ENCODE data around the gene NPRL2. TPM values are rescaled to one million over a fixed set of nuclear protein-coding genes. Genes with fewer than 3 reads are reported as not detected.
A peak's percentile ranks its signal among the peaks of the same experiment; 100 is the strongest.

NPRL2 gene
- total RNA-seq, 1 experiment from 2014 or later = 21.0 TPM

DNA sequence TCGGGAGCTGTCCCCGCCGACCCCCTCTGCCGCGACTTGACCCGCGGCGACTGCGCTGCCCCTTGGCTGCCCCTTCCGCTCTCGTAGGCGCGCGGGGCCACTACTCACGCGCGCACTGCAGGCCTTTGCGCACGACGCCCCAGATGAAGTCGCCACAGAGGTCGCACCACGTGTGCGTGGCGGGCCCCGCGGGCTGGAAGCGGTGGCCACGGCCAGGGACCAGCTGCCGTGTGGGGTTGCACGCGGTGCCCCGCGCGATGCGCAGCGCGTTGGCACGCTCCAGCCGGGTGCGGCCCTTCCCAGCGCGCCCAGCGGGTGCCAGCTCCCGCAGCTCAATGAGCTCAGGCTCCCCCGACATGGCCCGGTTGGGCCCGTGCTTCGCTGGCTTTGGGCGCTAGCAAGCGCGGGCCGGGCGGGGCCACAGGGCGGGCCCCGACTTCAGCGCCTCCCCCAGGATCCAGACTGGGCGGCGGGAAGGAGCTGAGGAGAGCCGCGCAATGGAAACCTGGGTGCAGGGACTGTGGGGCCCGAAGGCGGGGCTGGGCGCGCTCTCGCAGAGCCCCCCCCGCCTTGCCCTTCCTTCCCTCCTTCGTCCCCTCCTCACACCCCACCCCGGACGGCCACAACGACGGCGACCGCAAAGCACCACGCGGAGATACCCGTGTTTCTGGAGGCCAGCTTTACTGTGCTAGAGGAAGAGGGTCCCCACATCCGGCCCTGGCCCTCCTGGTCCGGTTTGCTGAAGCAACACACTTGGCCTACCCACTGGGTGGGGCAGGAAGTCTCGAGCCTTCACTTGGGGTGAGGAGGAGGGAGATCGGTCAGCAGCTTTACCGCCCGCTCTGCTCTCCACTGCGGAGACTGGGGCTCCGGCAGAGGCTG, 9.9 kb downstream of the NPRL2 start, which contains the start of gene RASSF1:
RASSF1 (minus strand) TSS at position 389 of the 882 bp plus-strand sequence; CDS start at position 358, 31 bp downstream.
- intact Hi-C loops (cut with micrococcal nuclease; ENCODE audit: unreplicated experiment) = no loop called here
- H3K4me3 Mint-ChIP-seq (ENCODE audit: low read depth, unreplicated experiment) = peak within 1 kb of the TSS; percentile 59
- no TSS peak for BruUV-seq (replicated peaks)
- DNase-seq = no peak
- peaks cover 31% of the 10 kb centered on the region for H3K27me3 Mint-ChIP-seq (ENCODE audit: unreplicated experiment)
- peaks cover 13% of the 10 kb centered on the region for H3K4me1 Mint-ChIP-seq (ENCODE audit: low read depth, unreplicated experiment)
- H3K27ac Mint-ChIP-seq (ENCODE audit: unreplicated experiment) = peak within 1 kb of the TSS; percentile 17
- peaks cover 31% of the 10 kb centered on the region for H3K36me3 Mint-ChIP-seq (ENCODE audit: insufficient read depth, unreplicated experiment)
- CTCF ChIA-PET = interaction anchor here (0.6 kb wide), 1 partner anchor 59 kb away, joined by 5 read pairs; no protein-coding TSS in a partner anchor
- no peaks in the 10 kb centered on the region for H3K9me3 Mint-ChIP-seq (ENCODE audit: low read depth, unreplicated experiment)
- no peak for TF ChIP-seq CTCF (IDR thresholded peaks at IDR 0.05; ENCODE audit: unreplicated experiment)

DNA sequence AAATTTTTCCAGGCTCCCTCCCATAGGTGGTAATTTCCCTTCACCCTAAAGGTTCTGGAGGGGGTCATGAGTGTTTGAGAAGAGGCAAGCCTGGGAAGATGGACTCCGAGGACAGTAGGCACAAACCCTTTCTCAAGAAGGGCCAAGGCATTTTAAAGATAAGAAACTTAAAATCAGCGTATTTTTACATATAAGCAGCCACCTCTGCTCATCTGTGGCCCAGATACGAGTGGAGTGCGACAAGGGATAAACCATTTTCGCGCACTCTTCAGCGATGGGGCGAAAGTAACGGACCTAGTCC, 10.5 kb downstream of the NPRL2 start:
- no peak for TF ChIP-seq CTCF (IDR thresholded peaks at IDR 0.05; ENCODE audit: unreplicated experiment)
- no peak for DNase-seq
- intact Hi-C loops (cut with micrococcal nuclease; ENCODE audit: unreplicated experiment) = no loop called here
- Mint-ChIP-seq H3K4me3 (ENCODE audit: low read depth, unreplicated experiment) (peak overlapping the region; percentile 59), H3K9me3 (ENCODE audit: low read depth, unreplicated experiment) (no peaks in the 10 kb centered on the region), H3K36me3 (ENCODE audit: insufficient read depth, unreplicated experiment) (peaks cover 37% of the 10 kb centered on the region), H3K27ac (ENCODE audit: unreplicated experiment) (no peak overlapping the region), H3K4me1 (ENCODE audit: low read depth, unreplicated experiment) (peaks cover 11% of the 10 kb centered on the region), H3K27me3 (ENCODE audit: unreplicated experiment) (peaks cover 31% of the 10 kb centered on the region)
- CTCF ChIA-PET = no interaction called here
- no TSS peak for BruUV-seq (replicated peaks)

GRCh38 chr3:50339485-50340146, 11.0 kb downstream of the NPRL2 start:
- peak overlapping the region; percentile 17 for H3K27ac Mint-ChIP-seq (ENCODE audit: unreplicated experiment)

More at GRCh38 chr3:50339485-50340146, 11.0 kb downstream of the NPRL2 start:
- intact Hi-C loops (cut with micrococcal nuclease; ENCODE audit: unreplicated experiment) = no loop called here
- Mint-ChIP-seq H3K4me3 (ENCODE audit: low read depth, unreplicated experiment) (peak overlapping the region; percentile 59), H3K27me3 (ENCODE audit: unreplicated experiment) (peaks cover 31% of the 10 kb centered on the region), H3K9me3 (ENCODE audit: low read depth, unreplicated experiment) (no peaks in the 10 kb centered on the region), H3K36me3 (ENCODE audit: insufficient read depth, unreplicated experiment) (peaks cover 37% of the 10 kb centered on the region), H3K4me1 (ENCODE audit: low read depth, unreplicated experiment) (peaks cover 11% of the 10 kb centered on the region)
- no TSS peak for BruUV-seq (replicated peaks)
- CTCF ChIA-PET = interaction anchor here (0.7 kb wide), 1 partner anchor 40 kb away, joined by 7 read pairs; the partner anchor contains the start of genes HYAL3 and NAA80
- DNase-seq = no peak
- no peak for TF ChIP-seq CTCF (IDR thresholded peaks at IDR 0.05; ENCODE audit: unreplicated experiment)
